ENCODE data around the gene RPL10. TPM values are rescaled to one million over a fixed set of nuclear protein-coding genes. Genes with fewer than 3 reads are reported as not detected.

Gene RPL10
- total and polyA plus RNA-seq, 2 of the 13 experiments (the other 11 are each of a cell fraction or from before 2014, with no cell fraction given): 2,381 to 4,713 TPM

GRCh38 chrX:154368630-154369448 lies 29.3 kb upstream of the RPL10 start (continued):
- no peak for TF ChIP-seq NR1H2 (CRISPR knock-in tag; IDR thresholded peaks at IDR 0.05; ENCODE audit: borderline replicate concordance, low read depth)
- TF ChIP-seq FOXO1 (CRISPR knock-in tag; IDR thresholded peaks at IDR 0.05): no peak
- peak; percentile 55; the same call in 1 of the 2 replicates for TF ChIP-seq FOSL1 (CRISPR knock-in tag; IDR thresholded peaks at IDR 0.05; ENCODE audit: borderline replicate concordance)
- TF ChIP-seq THYN1 (CRISPR knock-in tag; IDR thresholded peaks at IDR 0.05; ENCODE audit: borderline replicate concordance, low read depth): no peak
- peak; percentile 80 for TF ChIP-seq TEAD3 (CRISPR knock-in tag; optimal IDR thresholded peaks at IDR 0.05; ENCODE audit: borderline replicate concordance)
- TF ChIP-seq FOSL2 (CRISPR knock-in tag; IDR thresholded peaks at IDR 0.05): peak; percentile 90
- no peak for TF ChIP-seq ZNF460 (CRISPR knock-in tag; IDR thresholded peaks at IDR 0.05; ENCODE audit: borderline replicate concordance)
- TF ChIP-seq ZNF484 (CRISPR knock-in tag; IDR thresholded peaks at IDR 0.05; ENCODE audit: borderline replicate concordance, low read depth): no peak
- no peak for TF ChIP-seq ZSCAN29 (CRISPR knock-in tag; conservative IDR thresholded peaks at IDR 0.05)
- TF ChIP-seq GATA4 (IDR thresholded peaks at IDR 0.05; ENCODE audit: borderline replicate concordance, low read depth): no peak
- no peak for TF ChIP-seq ZFAT (CRISPR knock-in tag; conservative IDR thresholded peaks at IDR 0.05)
- TF ChIP-seq KDM1A (CRISPR knock-in tag; IDR thresholded peaks at IDR 0.05): no peak
- TF ChIP-seq NFE2L2 (IDR thresholded peaks at IDR 0.05; ENCODE audit: low read length): no peak

Data from HepG2 (cell line).